RKO (cell line): Measurements from ENCODE around the gene PMM1.

Source experiments
- DNase-seq: peaks from one replicate; pipeline ENCODE4 v3.0.0-alpha.2; 2016; ENCODE audit warnings: low spot score

Gene PMM1

GRCh38 chr22:41537203-41537602 lies 52.4 kb downstream of the PMM1 start:
- DNase-seq = no peak

- peak; percentile 60 for DNase-seq
Measured at GRCh38 chr22:41535244-41535643, 54.4 kb downstream of the PMM1 start.

GRCh38 chr22:41534219-41534618 lies 55.4 kb downstream of the PMM1 start:
- DNase-seq = no peak

GRCh38 chr22:41532908-41533825 lies 56.5 kb downstream of the PMM1 start:
- peak; percentile 70 for DNase-seq

- DNase-seq = no peak
Measured at GRCh38 chr22:41531715-41532477, 57.7 kb downstream of the PMM1 start.

GRCh38 chr22:41530890-41531714 lies 58.5 kb downstream of the PMM1 start:
- DNase-seq = no peak

- no peak for DNase-seq
Measured at GRCh38 chr22:41528938-41529561, 60.6 kb downstream of the PMM1 start.

- no peak for DNase-seq
Measured at GRCh38 chr22:41528132-41528766, 61.4 kb downstream of the PMM1 start.
